ENCODE measurements around the gene MRC2.

GRCh38 chr17:62641951-62642350, 14.5 kb downstream of the MRC2 start:
- TF ChIP-seq CTCF (IDR thresholded peaks at IDR 0.05; ENCODE audit: low read length): no peak
- no peak for TF ChIP-seq EZH2 (optimal IDR thresholded peaks at IDR 0.05; ENCODE audit: low read depth, low read length)

Data from MM.1S (cell line).